ENCODE measurements around the gene DIDO1. TPM values are rescaled to one million over a fixed set of nuclear protein-coding genes. Genes with fewer than 3 reads are reported as not detected.
"Not testable (repeated sequence)": the region's sequence is repeated elsewhere in the genome, so short reads cannot be mapped to it uniquely, and the experiment has no call there.

DIDO1 gene
- total RNA-seq, 1 donor from 2014 or later = 75.8 TPM

- peak; percentile 67 for DNase-seq (ENCODE audit: low spot score)
These were observed 2.8 kb upstream of the DIDO1 start for GRCh38 chr20:62929051-62929538.

GRCh38 chr20:62928246-62928939, 2.1 kb upstream of the DIDO1 start:
- DNase-seq (ENCODE audit: low spot score) = no peak

GRCh38 chr20:62927128-62927705, 912 bp upstream of the DIDO1 start:
- no peak for DNase-seq (ENCODE audit: low spot score)

- DNase-seq (ENCODE audit: low spot score) = no peak
These were observed 681 bp downstream of the DIDO1 start for GRCh38 chr20:62925420-62926228.

GRCh38 chr20:62925076-62925419, 1.3 kb downstream of the DIDO1 start:
- no peak for DNase-seq (ENCODE audit: low spot score)

- DNase-seq (ENCODE audit: low spot score) = no peak
These were observed 1.7 kb downstream of the DIDO1 start for GRCh38 chr20:62924442-62925075.

GRCh38 chr20:62923669-62924441, 2.5 kb downstream of the DIDO1 start:
- DNase-seq (ENCODE audit: low spot score) = no peak

GRCh38 chr20:62923059-62923668, 3.1 kb downstream of the DIDO1 start:
- DNase-seq (ENCODE audit: low spot score) = not testable (repeated sequence)

GRCh38 chr20:62922451-62922921, 3.8 kb downstream of the DIDO1 start:
- no peak for DNase-seq (ENCODE audit: low spot score)

- no peak for DNase-seq (ENCODE audit: low spot score)
These were observed 5.1 kb downstream of the DIDO1 start for GRCh38 chr20:62921119-62921687.

GRCh38 chr20:62920039-62920645, 6.2 kb downstream of the DIDO1 start:
- DNase-seq (ENCODE audit: low spot score) = no peak

GRCh38 chr20:62918831-62919230, 7.5 kb downstream of the DIDO1 start:
- no peak for DNase-seq (ENCODE audit: low spot score)

GRCh38 chr20:62918147-62918546, 8.2 kb downstream of the DIDO1 start:
- no peak for DNase-seq (ENCODE audit: low spot score)

GRCh38 chr20:62917720-62918119, 8.6 kb downstream of the DIDO1 start:
- DNase-seq (ENCODE audit: low spot score) = no peak

GRCh38 chr20:62916703-62917476, 9.4 kb downstream of the DIDO1 start:
- DNase-seq (ENCODE audit: low spot score) = no peak

GRCh38 chr20:62914970-62915457, 11.3 kb downstream of the DIDO1 start:
- no peak for DNase-seq (ENCODE audit: low spot score)

- DNase-seq (ENCODE audit: low spot score) = no peak
These were observed 11.9 kb downstream of the DIDO1 start for GRCh38 chr20:62914436-62914835.

- DNase-seq (ENCODE audit: low spot score) = no peak
These were observed 13.2 kb downstream of the DIDO1 start for GRCh38 chr20:62913043-62913630.
